Muscle of arm (tissue), 12 donors: Measurements from ENCODE around the gene SH3BGR. TPM values are rescaled to one million over a fixed set of nuclear protein-coding genes. Genes with fewer than 3 reads are reported as not detected.
"Not testable (repeated sequence)": the region's sequence is repeated elsewhere in the genome, so short reads cannot be mapped to it uniquely, and the experiment has no call there.

Source experiments
- DNase-seq: peaks from one replicate; pipeline ENCODE4 v3.0.0-alpha.2; 2013
- polyA plus RNA-seq, 12 donors: library from polyadenylated mRNA; unstranded; fragments of 120-200 nt; gene quantifications; one replicate each; pipeline ENCODE4 v1.2.1, GENCODE V29; 2013; ENCODE audit not compliant: insufficient read length in 12 of 12

Gene SH3BGR
- polyA plus RNA-seq, 12 donors: 86.9 to 292 (median 222) TPM; not detected in 1

GRCh38 chr21:39538453-39539042, 86.8 kb downstream of the SH3BGR start:
- no peak for DNase-seq

- DNase-seq: not testable (repeated sequence)
These were observed 88.6 kb downstream of the SH3BGR start for GRCh38 chr21:39540367-39540766.

GRCh38 chr21:39542736-39543135, 91.0 kb downstream of the SH3BGR start:
- DNase-seq: no peak

DNA sequence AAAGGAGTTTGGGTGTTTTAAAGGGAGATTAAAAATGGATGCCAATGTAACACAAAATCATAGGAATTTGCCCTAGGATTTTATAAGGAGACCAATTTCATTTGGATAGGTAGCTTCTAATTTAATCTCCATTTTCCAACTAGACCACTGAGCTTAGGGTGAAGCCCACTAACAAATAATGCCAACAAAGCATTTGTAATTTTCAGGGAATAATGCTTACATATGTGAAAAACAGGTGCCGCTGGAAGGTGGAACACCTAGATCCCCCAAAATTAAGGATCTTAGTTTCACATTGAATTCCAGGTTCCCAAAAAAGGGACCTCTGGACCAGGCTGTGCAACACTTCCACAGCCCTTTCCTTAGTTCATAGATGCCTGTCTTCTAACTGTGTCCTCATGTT, 94.8 kb downstream of the SH3BGR start:
- no peak for DNase-seq

DNA sequence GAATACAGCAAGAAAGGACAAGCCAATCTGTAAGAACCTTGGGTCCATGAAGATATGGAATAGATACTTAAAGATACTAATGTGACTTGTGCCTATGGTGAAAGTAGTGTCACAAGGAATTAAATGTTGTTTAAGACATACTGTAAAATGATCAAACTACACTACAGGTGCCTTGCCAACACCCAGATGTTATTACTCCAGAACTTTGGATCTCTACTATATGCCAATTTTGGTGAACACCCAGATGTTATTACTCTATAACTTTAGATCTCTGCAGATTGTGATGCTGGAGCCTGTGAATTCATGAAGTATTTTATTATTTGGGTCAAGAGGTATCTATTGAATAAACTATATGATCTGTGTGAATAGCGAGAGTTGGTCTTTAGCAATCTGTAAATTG, 101.1 kb downstream of the SH3BGR start:
- DNase-seq: no peak

DNA sequence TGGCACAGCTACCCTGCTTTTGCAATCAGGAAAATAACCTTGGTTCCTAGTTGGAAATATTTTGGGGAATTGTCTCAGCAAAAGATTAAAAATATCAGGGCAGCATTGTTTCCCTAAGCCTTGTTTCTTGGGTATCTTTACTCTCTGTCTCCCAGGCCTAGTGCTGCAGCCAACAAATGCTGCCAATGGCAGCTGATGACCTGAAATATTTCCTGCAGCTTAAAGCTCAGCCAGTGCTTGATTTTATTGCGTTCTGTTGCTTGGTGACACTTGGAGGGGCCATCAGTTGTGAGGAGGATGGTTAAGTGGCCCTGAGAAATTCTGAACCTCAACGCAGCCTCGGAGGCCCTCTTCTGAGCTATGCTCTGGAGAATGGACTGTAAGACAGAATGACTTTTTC, 101.6 kb downstream of the SH3BGR start:
- no peak for DNase-seq

DNA sequence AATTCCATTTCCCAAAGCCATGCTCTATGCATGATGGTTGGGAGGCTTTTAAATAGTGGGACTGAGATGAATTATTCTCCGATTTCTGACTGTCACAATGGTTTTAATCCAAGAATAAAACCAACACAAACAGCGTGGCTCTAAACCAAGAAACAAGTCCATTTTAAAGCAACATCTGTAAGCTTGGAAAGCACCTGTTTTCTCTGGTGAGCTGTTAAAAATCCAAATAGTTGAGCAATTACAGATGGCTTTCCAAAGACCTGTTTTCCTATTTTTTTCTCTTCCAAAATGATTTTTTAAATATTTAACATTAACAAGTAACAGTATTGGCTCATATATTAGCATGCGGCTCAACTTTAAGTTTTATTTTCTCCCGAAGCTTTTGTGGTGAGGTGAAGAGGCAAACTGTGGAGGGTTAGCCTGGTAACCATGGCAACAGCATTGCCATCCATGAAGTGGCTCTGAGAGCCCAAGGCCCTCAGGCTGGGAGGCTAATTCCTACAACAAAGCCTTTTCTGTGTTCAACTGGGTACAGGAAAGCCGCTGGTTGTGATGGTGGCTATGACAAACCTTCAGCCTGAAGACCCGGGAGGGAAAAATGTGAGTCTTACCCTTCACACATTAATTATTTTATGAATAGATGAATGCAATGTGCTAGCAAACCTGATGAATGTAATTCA, 104.3 kb downstream of the SH3BGR start:
- no peak for DNase-seq

DNA sequence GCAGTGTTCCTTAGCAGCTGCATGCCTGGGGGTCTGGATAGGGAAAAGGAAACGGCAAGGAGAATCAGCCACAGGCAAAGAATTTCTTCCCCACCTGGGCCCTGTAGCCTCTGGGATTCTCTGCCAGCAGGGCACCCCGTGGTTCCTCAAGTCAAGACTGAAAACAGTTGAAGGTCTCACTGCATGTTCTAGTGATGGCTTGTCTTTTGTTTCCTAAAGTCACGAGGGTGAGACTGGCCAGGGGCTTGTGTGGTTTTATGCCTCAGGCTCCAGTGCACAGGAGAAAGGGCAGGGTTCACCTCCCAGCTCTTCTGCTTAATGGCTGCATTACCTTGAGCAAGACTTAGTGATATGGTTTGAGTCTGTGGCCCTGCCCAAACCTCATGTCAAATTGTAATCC, 107.7 kb downstream of the SH3BGR start:
- DNase-seq: no peak

DNA sequence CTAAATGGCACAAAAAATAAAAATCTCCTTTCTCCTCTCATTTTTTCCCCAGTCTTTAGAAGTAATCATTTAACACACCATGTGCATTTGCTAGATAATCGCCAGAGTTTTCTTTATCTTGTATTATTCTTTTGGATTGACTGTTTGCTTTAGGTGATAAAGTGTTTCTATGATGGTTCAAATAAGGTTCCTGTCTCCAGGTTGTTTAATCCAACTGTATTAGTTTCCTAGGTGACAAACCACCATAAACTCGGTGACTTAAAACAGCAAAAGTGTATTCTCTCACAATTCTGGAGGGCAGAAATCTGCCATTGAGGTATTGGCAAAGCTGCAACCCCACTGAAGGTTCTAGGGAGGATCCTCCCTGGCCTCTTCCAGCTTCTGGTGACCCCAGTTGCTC, 109.4 kb downstream of the SH3BGR start:
- no peak for DNase-seq

- DNase-seq: no peak
These were observed 111.3 kb downstream of the SH3BGR start for GRCh38 chr21:39562791-39563770.

GRCh38 chr21:39564200-39564599, 112.4 kb downstream of the SH3BGR start:
- DNase-seq: no peak

Other genes starting within 250 kb of the SH3BGR start
- 10 to 100 TPM in 11 of 12 donors, not detected in 1; 27.4 to 41.1 (median 37.0) TPM for gene BRWD1, start 138.3 kb upstream of the SH3BGR start, polyA plus RNA-seq
- 100 to 1,000 TPM in 11 of 12 donors, not detected in 1; 207 to 511 (median 342) TPM for gene HMGN1, start 102.9 kb upstream of the SH3BGR start, polyA plus RNA-seq
- gene LCA5L, start 6.2 kb upstream of the SH3BGR start, polyA plus RNA-seq: 1 to 10 TPM in 8 of 12 donors, under 1 TPM in 2, not detected in 2; 0.84 to 3.6 (median 1.8) TPM
- gene B3GALT5, start 161.0 kb downstream of the SH3BGR start, polyA plus RNA-seq: 1 to 10 TPM in 2 of 12 donors, under 1 TPM in 9, not detected in 1; 0.15 to 2.9 (median 0.33) TPM